NT2/D1 (cell line): Measurements from ENCODE around the gene NACAD.

ENCODE experiments used
- DNase-seq: peaks from one replicate; pipeline ENCODE4 v3.0.0-alpha.2; 2011; ENCODE audit warnings: low read depth, low spot score
- H3K27me3 ChIP-seq: 2 replicates; pipeline ENCODE4 v1.6.0; 2011; ENCODE audit warnings: mild to moderate bottlenecking; ENCODE audit not compliant: insufficient read length, insufficient read depth
- H3K36me3 ChIP-seq: 2 replicates; pipeline ENCODE4 v1.6.1; 2011; ENCODE audit warnings: mild to moderate bottlenecking, low read length, mixed read lengths; ENCODE audit not compliant: insufficient read depth, insufficient read length
- H3K4me1 ChIP-seq: 2 replicates; pipeline ENCODE4 v1.5.1; 2011; ENCODE audit not compliant: insufficient read depth, insufficient read length
- H3K4me3 ChIP-seq: 2 replicates; pipeline ENCODE4 v1.5.1; 2011; ENCODE audit warnings: low read depth; ENCODE audit not compliant: insufficient read length
- H3K9ac ChIP-seq: 2 replicates; pipeline ENCODE4 v1.6.0; 2011; ENCODE audit warnings: low read depth; ENCODE audit not compliant: insufficient read length
- H3K9me3 ChIP-seq: 2 replicates; pipeline ENCODE4 v1.5.1; 2011; ENCODE audit warnings: mild to moderate bottlenecking, low read length; ENCODE audit not compliant: insufficient read depth
- SUZ12 ChIP-seq: IDR thresholded peaks from 2 replicates; pipeline ENCODE4 v1.6.1; 2011; ENCODE audit not compliant: insufficient read length, insufficient read depth; ENCODE audit errors: extremely low read depth
- YY1 ChIP-seq: IDR thresholded peaks from 2 replicates; pipeline ENCODE4 v1.6.1; 2011; ENCODE audit not compliant: insufficient read length, insufficient read depth
- ZNF274 ChIP-seq: IDR thresholded peaks from 2 replicates; pipeline ENCODE4 v1.6.1; 2011; ENCODE audit warnings: mild to moderate bottlenecking, low read depth, low read length

Gene NACAD

GRCh38 chr7:45061806-45062425, 26.9 kb downstream of the NACAD start:
- H3K9ac ChIP-seq = no peak overlapping the region
- no peak for DNase-seq
- H3K36me3 ChIP-seq = peaks cover 29% of the 10 kb centered on the region
- H3K4me1 ChIP-seq = no peaks in the 10 kb centered on the region
- H3K4me3 ChIP-seq = no peak overlapping the region
- TF ChIP-seq ZNF274 = no peak
- TF ChIP-seq SUZ12 = no peak
- no peaks in the 10 kb centered on the region for H3K27me3 ChIP-seq
- H3K9me3 ChIP-seq = no peaks in the 10 kb centered on the region

GRCh38 chr7:45061352-45061751, 27.4 kb downstream of the NACAD start:
- DNase-seq = no peak
- no peaks in the 10 kb centered on the region for H3K9me3 ChIP-seq
- no peaks in the 10 kb centered on the region for H3K27me3 ChIP-seq
- no peak overlapping the region for H3K4me3 ChIP-seq
- TF ChIP-seq YY1 (no peak), ZNF274 (no peak), SUZ12 (no peak)
- no peak overlapping the region for H3K9ac ChIP-seq
- peaks cover 26% of the 10 kb centered on the region for H3K36me3 ChIP-seq
- no peaks in the 10 kb centered on the region for H3K4me1 ChIP-seq

- no peaks in the 10 kb centered on the region for H3K9me3 ChIP-seq
- no peak overlapping the region for H3K9ac ChIP-seq
- TF ChIP-seq YY1 = no peak
- TF ChIP-seq ZNF274 = no peak
- TF ChIP-seq SUZ12 = no peak
- H3K4me1 ChIP-seq = no peaks in the 10 kb centered on the region
- H3K36me3 ChIP-seq = peaks cover 18% of the 10 kb centered on the region
- DNase-seq = no peak
- no peaks in the 10 kb centered on the region for H3K27me3 ChIP-seq
- no peak overlapping the region for H3K4me3 ChIP-seq
Measured at GRCh38 chr7:45060295-45060694, 28.5 kb downstream of the NACAD start.

- Histone ChIP-seq H3K4me3 (no peak overlapping the region), H3K27me3 (no peaks in the 10 kb centered on the region), H3K9ac (no peak overlapping the region), H3K36me3 (peaks cover 10% of the 10 kb centered on the region), H3K9me3 (no peaks in the 10 kb centered on the region), H3K4me1 (no peaks in the 10 kb centered on the region)
- DNase-seq = no peak
- TF ChIP-seq YY1 = no peak
Measured at GRCh38 chr7:45057878-45058277, 30.9 kb downstream of the NACAD start.

- H3K27me3 ChIP-seq = no peaks in the 10 kb centered on the region
Measured at GRCh38 chr7:45055594-45056219, 33.1 kb downstream of the NACAD start.

GRCh38 chr7:45055016-45055415, 33.8 kb downstream of the NACAD start:
- no peak overlapping the region for H3K9ac ChIP-seq
- H3K27me3 ChIP-seq = no peaks in the 10 kb centered on the region
- no peak for DNase-seq
- H3K36me3 ChIP-seq = peaks cover 15% of the 10 kb centered on the region
- no peak for TF ChIP-seq ZNF274
- no peak for TF ChIP-seq YY1
- no peak for TF ChIP-seq SUZ12
- no peak overlapping the region for H3K4me3 ChIP-seq
- H3K9me3 ChIP-seq = no peaks in the 10 kb centered on the region
- H3K4me1 ChIP-seq = no peaks in the 10 kb centered on the region

More at GRCh38 chr7:45055594-45056219, 33.1 kb downstream of the NACAD start:
- Histone ChIP-seq H3K9me3 (no peaks in the 10 kb centered on the region), H3K4me3 (no peak overlapping the region), H3K4me1 (no peaks in the 10 kb centered on the region), H3K36me3 (peaks cover 12% of the 10 kb centered on the region), H3K9ac (no peak overlapping the region)
- TF ChIP-seq ZNF274 = no peak
- TF ChIP-seq SUZ12 = no peak
- no peak for DNase-seq

GRCh38 chr7:45054442-45054841, 34.3 kb downstream of the NACAD start:
- DNase-seq = no peak
- no peak for TF ChIP-seq YY1

GRCh38 chr7:45053941-45054340, 34.8 kb downstream of the NACAD start:
- TF ChIP-seq ZNF274 (no peak), SUZ12 (no peak), YY1 (no peak)
- Histone ChIP-seq H3K4me3 (no peak overlapping the region), H3K9ac (no peak overlapping the region), H3K36me3 (peaks cover 17% of the 10 kb centered on the region), H3K9me3 (no peaks in the 10 kb centered on the region), H3K4me1 (no peaks in the 10 kb centered on the region), H3K27me3 (no peaks in the 10 kb centered on the region)
- DNase-seq = no peak

More at GRCh38 chr7:45054442-45054841, 34.3 kb downstream of the NACAD start:
- H3K27me3 ChIP-seq = no peaks in the 10 kb centered on the region
- H3K4me3 ChIP-seq = no peak overlapping the region
- H3K4me1 ChIP-seq = no peaks in the 10 kb centered on the region
- H3K9ac ChIP-seq = no peak overlapping the region
- H3K9me3 ChIP-seq = no peaks in the 10 kb centered on the region
- peaks cover 15% of the 10 kb centered on the region for H3K36me3 ChIP-seq
